Gastrocnemius medialis (tissue), 4 donors: ENCODE measurements around the gene LMO3. TPM values are rescaled to one million over a fixed set of nuclear protein-coding genes. Genes with fewer than 3 reads are reported as not detected.

Experiments
- ATAC-seq, 2 donors: fragments of 150-250 bp; one replicate each; pipeline ENCODE4 v1.9.1; 2016
- DNase-seq, 2 donors: peaks; one replicate each; pipeline ENCODE4 v3.0.0-alpha.2; 2019
- H3K27ac ChIP-seq, 4 donors: fragments of 200-600 bp; sonication (generic); 1 replicate in 1 of 4; 2 replicates in 3 of 4; pipeline ENCODE4 v1.5.1; 2016 to 2018; ENCODE audit warnings: mild to moderate bottlenecking in 2 of 4, moderate library complexity in 1 of 4
- H3K27me3 ChIP-seq, 3 donors: fragments of 200-600 bp; sonication (generic) in 2 of 3; 1 replicate in 1 of 3; 2 replicates in 2 of 3; pipeline versions ENCODE4 v1.5.1 to v1.6.0; 2016 to 2019; ENCODE audit warnings: mild to moderate bottlenecking in 1 of 3, moderate library complexity in 1 of 3
- H3K36me3 ChIP-seq, 2 donors: fragments of 200-600 bp; sonication (generic) in 1 of 2; one replicate each; pipeline ENCODE4 v1.5.1; 2017 to 2018
- H3K4me1 ChIP-seq, 2 donors: fragments of 200-600 bp; sonication (generic) in 1 of 2; one replicate each; pipeline ENCODE4 v1.5.1; 2016 to 2017; ENCODE audit warnings: mild to moderate bottlenecking in 2 of 2
- H3K4me3 ChIP-seq, 4 donors: fragments of 200-600 bp; sonication (generic) in 3 of 4; 1 replicate in 1 of 4; 2 replicates in 3 of 4; pipeline ENCODE4 v1.5.1; 2016 to 2019; ENCODE audit warnings: mild to moderate bottlenecking in 2 of 4
- H3K9me3 ChIP-seq, 3 donors: fragments of 200-600 bp; sonication (generic) in 2 of 3; 1 replicate in 1 of 3; 2 replicates in 2 of 3; pipeline ENCODE4 v1.5.1; 2016 to 2019
- CTCF ChIP-seq, 5 experiments: fragments of 450-650 bp in 3 of 5; fragments of 200-600 bp in 2 of 5; sonication (generic) in 2 of 5; IDR thresholded peaks in 4 of 5; conservative IDR thresholded peaks in 1 of 5; 1 replicate in 4 of 5; 2 replicates in 1 of 5; pipeline ENCODE4 v1.5.1; 2016 to 2019; ENCODE audit warnings: antibody characterized with exemption in 5 of 5, mild to moderate bottlenecking in 3 of 5, moderate library complexity in 3 of 5
- POLR2A ChIP-seq, 2 donors: fragments of 450-650 bp; IDR thresholded peaks; one replicate each; pipeline ENCODE4 v1.6.1; 2017; ENCODE audit warnings: antibody characterized with exemption in 2 of 2, mild to moderate bottlenecking in 2 of 2, moderate library complexity in 2 of 2
- in situ Hi-C, 4 donors: fragments of 200-750 bp; cut with MboI; loops; one replicate each; pipeline versions ENCODE4 v1.15.0 to v1.8.0; 2017; ENCODE audit warnings: low sequenced_read_pairs in 4 of 4
- intact Hi-C: fragments of 100-400 bp; cut with DNase I; formaldehyde crosslinking; loops from one replicate; pipeline ENCODE4 v1.15.1; 2023; ENCODE audit warnings: low total_unique reads
- total RNA-seq, 4 donors: library from RNA; depleted of rRNA; stranded (reverse); fragments of >200 nt; gene quantifications; one replicate each; pipeline versions ENCODE4 v1.1.0 to v1.2.3, GENCODE V29; 2016

Gene LMO3
- total RNA-seq, 4 donors from 2014 or later = 0.81 to 4.6 (median 1.5) TPM

DNA sequence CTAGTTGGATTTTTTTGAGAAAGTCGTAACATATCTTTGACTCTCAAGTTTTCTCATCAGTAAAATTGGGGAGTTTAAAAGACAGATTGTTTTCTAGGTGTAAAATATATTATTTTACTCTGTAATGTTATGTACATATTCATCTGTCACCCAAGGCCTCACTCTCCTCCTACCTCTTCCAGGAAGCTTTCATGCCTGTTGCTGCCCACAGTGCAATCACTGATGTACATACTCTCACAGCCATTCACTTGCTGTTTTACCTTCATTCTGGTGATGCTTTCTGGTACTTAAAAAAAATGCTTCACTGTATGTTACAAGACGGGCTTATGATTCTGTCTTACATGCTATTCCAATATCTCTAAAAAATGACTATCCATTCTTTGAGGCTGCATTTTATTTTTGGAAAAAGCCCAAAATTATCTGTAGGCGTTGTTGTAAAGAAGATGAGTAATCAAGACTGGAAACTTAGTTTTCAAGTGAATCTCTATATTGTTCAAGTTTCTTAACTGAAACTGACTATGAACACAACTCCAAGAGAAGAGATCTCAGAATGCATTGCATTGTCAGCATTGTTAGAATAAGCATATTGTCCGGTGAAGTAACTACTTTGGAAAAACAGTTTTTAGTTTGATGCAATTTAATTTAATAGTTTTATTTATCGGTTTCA lies 82.5 kb downstream of the LMO3 start:
- TF ChIP-seq POLR2A (IDR thresholded peaks at IDR 0.05) (no peak), CTCF (IDR thresholded peaks at IDR 0.05 in 4 of 5, conservative IDR thresholded peaks at IDR 0.05 in 1 of 5) (no peak)
- in situ Hi-C loops = no loop called here

GRCh38 chr12:16520328-16520727 lies 85.6 kb downstream of the LMO3 start:
- in situ Hi-C loops (no loop called here), intact Hi-C loops (no loop called here)
- Histone ChIP-seq H3K4me3 (no peak overlapping the region), H3K36me3 (no peaks in the 10 kb centered on the region), H3K9me3 (no peaks in the 10 kb centered on the region), H3K4me1 (no peaks in the 10 kb centered on the region), H3K27ac (no peak overlapping the region), H3K27me3 (no peaks in the 10 kb centered on the region)
- ATAC-seq (no peak), DNase-seq (no peak)
- TF ChIP-seq CTCF (IDR thresholded peaks at IDR 0.05 in 4 of 5, conservative IDR thresholded peaks at IDR 0.05 in 1 of 5) = no peak
- TF ChIP-seq POLR2A (IDR thresholded peaks at IDR 0.05) = no peak

More for the DNA sequence above, 82.5 kb downstream of the LMO3 start:
- DNase-seq = no peak
- no peaks in the 10 kb centered on the region for H3K9me3 ChIP-seq
- H3K27me3 ChIP-seq = no peaks in the 10 kb centered on the region
- H3K4me3 ChIP-seq = no peak overlapping the region
- H3K36me3 ChIP-seq = no peaks in the 10 kb centered on the region
- H3K4me1 ChIP-seq = no peaks in the 10 kb centered on the region
- intact Hi-C loops = no loop called here
- no peak overlapping the region for H3K27ac ChIP-seq
- no peak for ATAC-seq

DNA sequence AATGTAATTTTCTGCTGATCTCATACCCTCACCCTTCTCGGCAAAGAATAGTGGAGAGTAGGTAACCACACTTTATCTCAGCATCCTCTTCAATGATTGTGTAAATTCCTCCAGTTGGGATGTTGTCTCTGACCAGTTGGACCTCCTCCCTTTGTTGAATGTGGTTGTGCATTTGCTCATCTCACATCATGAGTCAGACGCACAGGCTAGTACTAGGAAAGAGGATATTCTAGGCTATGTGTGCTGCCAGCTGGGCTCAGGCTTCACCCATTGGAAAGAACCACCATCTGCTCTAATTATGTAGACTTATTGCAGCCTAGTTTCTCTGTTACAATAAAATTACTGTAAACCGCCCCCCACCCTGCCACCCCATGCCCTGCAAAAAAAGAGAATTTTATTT lies 90.3 kb downstream of the LMO3 start:
- H3K4me1 ChIP-seq = no peaks in the 10 kb centered on the region
- TF ChIP-seq CTCF (IDR thresholded peaks at IDR 0.05 in 4 of 5, conservative IDR thresholded peaks at IDR 0.05 in 1 of 5) (no peak), POLR2A (IDR thresholded peaks at IDR 0.05) (no peak)
- H3K27me3 ChIP-seq = no peaks in the 10 kb centered on the region
- no peaks in the 10 kb centered on the region for H3K9me3 ChIP-seq
- in situ Hi-C loops (no loop called here), intact Hi-C loops (no loop called here)
- no peak for ATAC-seq
- H3K4me3 ChIP-seq = no peak overlapping the region
- no peak for DNase-seq
- H3K36me3 ChIP-seq = no peaks in the 10 kb centered on the region
- H3K27ac ChIP-seq = no peak overlapping the region

DNA sequence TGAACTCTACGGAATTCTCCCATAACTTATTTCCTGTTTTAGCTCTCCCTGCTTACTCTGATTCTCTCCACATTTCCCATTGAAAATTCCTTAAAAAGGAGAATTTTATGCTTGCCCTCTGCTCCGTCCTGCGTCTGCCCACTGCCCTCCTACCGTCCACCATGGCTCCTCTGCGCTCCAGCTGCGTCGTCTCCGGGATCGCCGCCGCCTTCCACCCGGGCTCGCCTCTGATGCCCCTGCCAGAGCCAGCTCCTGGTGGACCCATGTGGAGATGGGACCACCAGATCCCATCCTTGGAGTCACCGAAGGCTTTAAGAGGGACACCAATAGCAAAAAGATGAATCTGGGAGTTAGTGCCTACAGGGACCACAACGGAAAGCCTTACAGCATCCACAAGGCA lies 92.7 kb downstream of the LMO3 start:
- in situ Hi-C loops = no loop called here

More for the DNA sequence above, 92.7 kb downstream of the LMO3 start:
- intact Hi-C loops = no loop called here
- TF ChIP-seq CTCF (IDR thresholded peaks at IDR 0.05 in 4 of 5, conservative IDR thresholded peaks at IDR 0.05 in 1 of 5) (no peak), POLR2A (IDR thresholded peaks at IDR 0.05) (no peak)
- H3K9me3 ChIP-seq = no peaks in the 10 kb centered on the region
- H3K4me3 ChIP-seq = no peak overlapping the region
- H3K27ac ChIP-seq = no peak overlapping the region
- ATAC-seq (no peak), DNase-seq (no peak)
- no peaks in the 10 kb centered on the region for H3K27me3 ChIP-seq
- H3K4me1 ChIP-seq = no peaks in the 10 kb centered on the region
- H3K36me3 ChIP-seq = no peaks in the 10 kb centered on the region
